H1 (cell line): ENCODE data around the gene XNDC1N. TPM values are rescaled to one million over a fixed set of nuclear protein-coding genes. Genes with fewer than 3 reads are reported as not detected.

Experiments used
- ASH2L ChIP-seq: fragments of 200-600, 300-600 bp; sonication (generic); IDR thresholded peaks from one replicate; pipeline ENCODE4 v1.7.1; 2017; ENCODE audit warnings: low read length
- BACH1 ChIP-seq: IDR thresholded peaks from 2 replicates; pipeline ENCODE4 v1.6.1; 2012; ENCODE audit warnings: low read length, improper control_type of control experiment
- CEBPB ChIP-seq: IDR thresholded peaks from 2 replicates; pipeline ENCODE4 v1.6.1; 2012; ENCODE audit warnings: low read depth, low read length
- EGR1 ChIP-seq: IDR thresholded peaks from 2 replicates; pipeline ENCODE4 v1.6.1; 2011; ENCODE audit warnings: low read depth, low read length, borderline replicate concordance
- FOSL1 ChIP-seq: IDR thresholded peaks from 2 replicates; pipeline ENCODE4 v1.6.1; 2011; ENCODE audit warnings: mild to moderate bottlenecking, low read depth, low read length, moderate library complexity; ENCODE audit not compliant: insufficient read depth
- GABPA ChIP-seq: IDR thresholded peaks from 2 replicates; pipeline ENCODE4 v1.6.1; 2011; ENCODE audit warnings: mild to moderate bottlenecking, low read length, moderate library complexity, borderline replicate concordance; ENCODE audit not compliant: insufficient read depth
- HDAC2 ChIP-seq, 2 experiments: fragments of 300-600 bp in 1 of 2; sonication (generic) in 1 of 2; IDR thresholded peaks; 2 replicates each; pipeline ENCODE4 v1.6.1; 2011 to 2012; ENCODE audit warnings: low read depth in 2 of 2, low read length in 2 of 2, mild to moderate bottlenecking in 2 of 2, moderate library complexity in 2 of 2, borderline replicate concordance in 1 of 2, inconsistent platforms in 1 of 2
- HDAC6 ChIP-seq: IDR thresholded peaks from one replicate; pipeline ENCODE4 v1.7.1; 2012; ENCODE audit warnings: low read depth, mild to moderate bottlenecking, inconsistent platforms, low read length, moderate library complexity
- MAFK ChIP-seq: IDR thresholded peaks from 2 replicates; pipeline ENCODE4 v1.6.1; 2012; ENCODE audit warnings: low read depth, mild to moderate bottlenecking, improper control_type of control experiment, low read length
- PHF8 ChIP-seq: fragments of 200-600 bp; sonication (generic); conservative IDR thresholded peaks from 2 replicates; pipeline ENCODE4 v1.7.1; 2012; ENCODE audit warnings: low read depth, mild to moderate bottlenecking, inconsistent platforms, low read length, moderate library complexity
- POLR2A ChIP-seq, 2 experiments: IDR thresholded peaks; 1 replicate in 1 of 2; 2 replicates in 1 of 2; pipeline ENCODE4 v1.6.1; 2011; ENCODE audit warnings: low read depth in 2 of 2, low read length in 2 of 2, mild to moderate bottlenecking in 2 of 2; ENCODE audit errors: control extremely low read depth in 1 of 2
- POLR2AphosphoS5 ChIP-seq: IDR thresholded peaks from 2 replicates; pipeline ENCODE4 v1.6.1; 2011; ENCODE audit warnings: low read depth, low read length
- POU5F1 ChIP-seq: IDR thresholded peaks from 2 replicates; pipeline ENCODE4 v1.6.1; 2011; ENCODE audit warnings: low read depth, mild to moderate bottlenecking, low read length, moderate library complexity
- RAD21 ChIP-seq, 2 experiments: IDR thresholded peaks in 1 of 2; conservative IDR thresholded peaks in 1 of 2; 2 replicates each; pipeline ENCODE4 v1.6.1; 2011; ENCODE audit warnings: low read depth in 2 of 2, low read length in 2 of 2, improper control_type of control experiment in 1 of 2, inconsistent platforms in 1 of 2, mild to moderate bottlenecking in 1 of 2, moderate library complexity in 1 of 2
- SIX5 ChIP-seq: IDR thresholded peaks from 2 replicates; pipeline ENCODE4 v1.6.1; 2011; ENCODE audit warnings: mild to moderate bottlenecking, low read depth, low read length
- TAF1 ChIP-seq: IDR thresholded peaks from 2 replicates; pipeline ENCODE4 v1.6.1; 2011; ENCODE audit warnings: mild to moderate bottlenecking, low read depth, low read length
- TAF7 ChIP-seq: optimal IDR thresholded peaks from 2 replicates; pipeline ENCODE3; 2011; ENCODE audit warnings: low read depth, mild to moderate bottlenecking, inconsistent platforms, low read length, moderate library complexity, borderline replicate concordance
- TBP ChIP-seq: IDR thresholded peaks from 2 replicates; pipeline ENCODE4 v1.6.1; 2011; ENCODE audit warnings: low read depth, low read length, improper control_type of control experiment
- TCF12 ChIP-seq: IDR thresholded peaks from 2 replicates; pipeline ENCODE4 v1.6.1; 2011; ENCODE audit warnings: low read depth, mild to moderate bottlenecking, low read length
- YY1 ChIP-seq: IDR thresholded peaks from 2 replicates; pipeline ENCODE4 v1.6.1; 2011; ENCODE audit warnings: low read depth, mild to moderate bottlenecking, low read length
- polyA plus RNA-seq, 7 experiments: library from polyadenylated mRNA; depleted of rRNA in 3 of 7; stranded (reverse) in 5 of 7; unstranded in 2 of 7; fragments of >200 nt in 5 of 7; fragments of 200-250 nt in 2 of 7; gene quantifications; 1 replicate in 5 of 7; 2 replicates in 1 of 7; 4 replicates in 1 of 7; pipeline versions ENCODE4 v1.2.1 to v1.2.3, GENCODE V29; 2011 to 2013; ENCODE audit warnings: missing spikeins in 2 of 7, mixed read lengths in 2 of 7
- total RNA-seq: library from RNA; stranded (reverse); fragmentation: NEBNext Ultra II Directional; extraction: Animal tissue kit (Norgen Biotek cat#: 25700); gene quantifications from 2 replicates; pipeline ENCODE4 v1.2.1, GENCODE V29; 2021
- TF ChIP-seq, protein P1 (sequence below), 3 experiments: IDR thresholded peaks; 1 replicate in 2 of 3; 2 replicates in 1 of 3; pipeline versions ENCODE4 v1.5.1 to v1.6.1; 2011; ENCODE audit warnings: low read length in 3 of 3, mild to moderate bottlenecking in 3 of 3, inconsistent platforms in 2 of 3, low read depth in 1 of 3, moderate library complexity in 1 of 3; ENCODE audit not compliant: insufficient read depth in 1 of 3; ENCODE audit errors: control extremely low read depth in 1 of 3

Gene XNDC1N
- total and polyA plus RNA-seq, 2 of the 8 experiments (the other 6 are each of a cell fraction or from before 2014, with no cell fraction given), result 5.8 to 7.5 TPM

DNA sequence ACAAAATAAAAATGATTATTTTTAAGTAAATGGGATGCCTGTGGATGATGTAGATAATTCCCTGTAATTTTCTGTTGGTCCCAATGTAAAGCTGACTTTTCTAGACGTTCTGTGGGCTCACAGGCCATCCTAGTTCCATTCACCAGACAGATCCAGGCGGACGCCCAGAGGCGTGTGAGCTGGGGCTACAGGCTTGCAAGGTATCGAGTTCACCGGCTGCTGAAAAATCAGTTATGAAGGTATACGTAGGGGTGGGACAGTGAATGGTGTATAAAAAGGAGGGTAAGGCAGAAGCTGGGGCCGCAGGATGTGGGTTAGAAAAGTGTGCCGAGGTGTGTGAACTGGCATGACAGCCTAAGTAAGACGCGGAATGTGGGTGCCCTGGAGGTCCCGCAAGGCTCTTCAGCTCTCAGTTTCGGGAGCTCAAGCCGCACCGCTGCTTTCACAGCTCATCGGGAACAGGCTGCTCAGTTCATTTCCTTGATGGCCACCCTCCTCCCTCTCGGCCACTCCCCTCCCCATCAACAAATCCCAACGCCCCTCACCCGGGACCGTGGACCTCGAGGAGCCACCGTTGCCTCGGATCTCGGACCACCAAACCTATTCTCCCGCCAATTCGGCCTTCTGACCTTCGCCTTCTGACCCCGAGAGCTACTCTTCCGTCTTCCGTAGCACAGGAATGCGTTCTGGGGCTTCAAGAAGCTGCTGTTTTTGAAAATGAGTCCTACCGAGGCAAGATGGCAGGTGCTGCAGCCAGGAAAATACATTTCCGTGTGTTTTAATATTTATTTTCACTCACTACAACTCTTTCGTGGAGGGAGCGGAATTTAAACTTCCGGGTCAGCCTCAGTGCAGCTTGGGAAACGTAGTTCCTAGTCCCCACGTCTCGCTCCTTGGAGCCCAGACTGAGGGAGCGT, at the start of gene XNDC1N (continued):
- 0 out of 2 replicates have a peak, but pooled peaks have one; percentile 6 for TF ChIP-seq EGR1
- TF ChIP-seq POLR2A (IDR thresholded peaks at IDR 0.05; ENCODE audit: control extremely low read depth in 1 of 2, low read depth in 2 of 2, low read length in 2 of 2), result peak in 1 of 2 experiments; percentile 91; a peak in 2 of 3 replicates
- no peak for TF ChIP-seq FOSL1
- peak; percentile 61 for TF ChIP-seq PHF8
- peak in 1 of 2 experiments; percentile 24; a peak in 1 of 4 replicates for TF ChIP-seq HDAC2 (IDR thresholded peaks at IDR 0.05; ENCODE audit: borderline replicate concordance in 1 of 2, low read depth in 2 of 2, low read length in 2 of 2)
- TF ChIP-seq HDAC6, result no peak
- no peak for TF ChIP-seq MAFK
- no peak for TF ChIP-seq POU5F1
- TF ChIP-seq TCF12, result no peak
- peak; percentile 70 for TF ChIP-seq POLR2AphosphoS5
- peak; percentile 91 for TF ChIP-seq GABPA
- TF ChIP-seq ASH2L, result peak; percentile 78
- TF ChIP-seq, protein P1, sequence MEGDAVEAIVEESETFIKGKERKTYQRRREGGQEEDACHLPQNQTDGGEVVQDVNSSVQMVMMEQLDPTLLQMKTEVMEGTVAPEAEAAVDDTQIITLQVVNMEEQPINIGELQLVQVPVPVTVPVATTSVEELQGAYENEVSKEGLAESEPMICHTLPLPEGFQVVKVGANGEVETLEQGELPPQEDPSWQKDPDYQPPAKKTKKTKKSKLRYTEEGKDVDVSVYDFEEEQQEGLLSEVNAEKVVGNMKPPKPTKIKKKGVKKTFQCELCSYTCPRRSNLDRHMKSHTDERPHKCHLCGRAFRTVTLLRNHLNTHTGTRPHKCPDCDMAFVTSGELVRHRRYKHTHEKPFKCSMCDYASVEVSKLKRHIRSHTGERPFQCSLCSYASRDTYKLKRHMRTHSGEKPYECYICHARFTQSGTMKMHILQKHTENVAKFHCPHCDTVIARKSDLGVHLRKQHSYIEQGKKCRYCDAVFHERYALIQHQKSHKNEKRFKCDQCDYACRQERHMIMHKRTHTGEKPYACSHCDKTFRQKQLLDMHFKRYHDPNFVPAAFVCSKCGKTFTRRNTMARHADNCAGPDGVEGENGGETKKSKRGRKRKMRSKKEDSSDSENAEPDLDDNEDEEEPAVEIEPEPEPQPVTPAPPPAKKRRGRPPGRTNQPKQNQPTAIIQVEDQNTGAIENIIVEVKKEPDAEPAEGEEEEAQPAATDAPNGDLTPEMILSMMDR (IDR thresholded peaks at IDR 0.05; ENCODE audit: control extremely low read depth in 1 of 3, insufficient read depth in 1 of 3, low read depth in 1 of 3, low read length in 3 of 3), result no peak
- TF ChIP-seq TAF1, result peak; percentile 67; the same call in 1 of the 2 replicates
- no peak for TF ChIP-seq RAD21 (IDR thresholded peaks at IDR 0.05 in 1 of 2, conservative IDR thresholded peaks at IDR 0.05 in 1 of 2; ENCODE audit: low read depth in 2 of 2, low read length in 2 of 2)
- no peak for TF ChIP-seq YY1
- no peak for TF ChIP-seq CEBPB
- TF ChIP-seq BACH1, result no peak
- TF ChIP-seq TBP, result peak; percentile 33; the same call in 1 of the 2 replicates
- peak; percentile 82 for TF ChIP-seq SIX5
- TF ChIP-seq TAF7, result no peak
